ENCODE measurements around the gene DBF4B. TPM values are rescaled to one million over a fixed set of nuclear protein-coding genes. Genes with fewer than 3 reads are reported as not detected.

The DBF4B gene
- total RNA-seq, 4 donors from 2014 or later, result 1.5 to 3.5 (median 2.5) TPM

GRCh38 chr17:44759916-44760243 lies 51.4 kb downstream of the DBF4B start:
- in situ Hi-C loops (cut with MboI; ENCODE audit: low pct_ligation_motif_present in 1 of 4, low pct_unique_long_range_greater_than_20kb in 1 of 4, low sequenced_read_pairs in 3 of 4) (no loop called here), intact Hi-C loops (cut with DNase I; ENCODE audit: low total_unique reads) (no loop called here)
- Histone ChIP-seq H3K27me3 (peaks cover 54% of the 10 kb centered on the region), H3K27ac (no peak overlapping the region), H3K4me1 (peaks cover 5 to 13% (median 13%) of the 10 kb centered on the region in 4 donors), H3K36me3 (no peaks in the 10 kb centered on the region), H3K9me3 (no peaks in the 10 kb centered on the region), H3K4me3 (no peak overlapping the region)
- no peak for TF ChIP-seq POLR2AphosphoS5 (IDR thresholded peaks at IDR 0.05)
- no peak for TF ChIP-seq POLR2A (IDR thresholded peaks at IDR 0.05)
- TF ChIP-seq EP300 (IDR thresholded peaks at IDR 0.05; ENCODE audit: low read depth), result no peak
- no peak for TF ChIP-seq CTCF (IDR thresholded peaks at IDR 0.05)
- WGBS, 2 donors (ENCODE audit: low coverage in 1 of 2), result 71% methylated on average over 1 of the region's 3 CpGs; no CpG with 5 or more reads in 1 of the 2 donors
- DNase-seq, result no peak

- Histone ChIP-seq H3K36me3 (no peaks in the 10 kb centered on the region), H3K27me3 (peaks cover 54% of the 10 kb centered on the region), H3K4me3 (no peak overlapping the region), H3K9me3 (no peaks in the 10 kb centered on the region), H3K27ac (no peak overlapping the region), H3K4me1 (peaks cover 5 to 13% (median 13%) of the 10 kb centered on the region in 4 donors)
- intact Hi-C loops (cut with DNase I; ENCODE audit: low total_unique reads), result no loop called here
- TF ChIP-seq POLR2AphosphoS5 (IDR thresholded peaks at IDR 0.05) (no peak), EP300 (IDR thresholded peaks at IDR 0.05; ENCODE audit: low read depth) (no peak), CTCF (IDR thresholded peaks at IDR 0.05) (no peak), POLR2A (IDR thresholded peaks at IDR 0.05) (no peak)
- DNase-seq, result no peak
- 68 to 71% methylated on average over 4 to 13 of the region's 13 CpGs for WGBS, 2 donors (ENCODE audit: low coverage in 1 of 2)
- in situ Hi-C loops (cut with MboI; ENCODE audit: low pct_ligation_motif_present in 1 of 4, low pct_unique_long_range_greater_than_20kb in 1 of 4, low sequenced_read_pairs in 3 of 4), result no loop called here
These were observed 52.2 kb downstream of the DBF4B start for GRCh38 chr17:44760474-44761308.

GRCh38 chr17:44761932-44762810 lies 53.7 kb downstream of the DBF4B start:
- no peak for DNase-seq
- Histone ChIP-seq H3K27ac (no peak overlapping the region), H3K4me3 (no peak overlapping the region), H3K4me1 (peaks cover 5 to 13% (median 13%) of the 10 kb centered on the region in 4 donors), H3K27me3 (peaks cover 63% of the 10 kb centered on the region), H3K9me3 (no peaks in the 10 kb centered on the region), H3K36me3 (no peaks in the 10 kb centered on the region)
- WGBS, 2 donors (ENCODE audit: low coverage in 1 of 2), result 75 to 93% methylated on average over 3 to 17 of the region's 17 CpGs
- intact Hi-C loops (cut with DNase I; ENCODE audit: low total_unique reads), result no loop called here
- TF ChIP-seq POLR2A (IDR thresholded peaks at IDR 0.05) (no peak), CTCF (IDR thresholded peaks at IDR 0.05) (no peak), POLR2AphosphoS5 (IDR thresholded peaks at IDR 0.05) (no peak), EP300 (IDR thresholded peaks at IDR 0.05; ENCODE audit: low read depth) (no peak)
- in situ Hi-C loops (cut with MboI; ENCODE audit: low pct_ligation_motif_present in 1 of 4, low pct_unique_long_range_greater_than_20kb in 1 of 4, low sequenced_read_pairs in 3 of 4), result no loop called here

- no peaks in the 10 kb centered on the region for H3K36me3 ChIP-seq
- in situ Hi-C loops (cut with MboI; ENCODE audit: low pct_ligation_motif_present in 1 of 4, low pct_unique_long_range_greater_than_20kb in 1 of 4, low sequenced_read_pairs in 3 of 4), result no loop called here
- H3K27ac ChIP-seq, result no peak overlapping the region
- H3K4me1 ChIP-seq, result peaks cover 5 to 13% (median 13%) of the 10 kb centered on the region in 4 donors
- H3K4me3 ChIP-seq, result no peak overlapping the region
- DNase-seq, result no peak
- intact Hi-C loops (cut with DNase I; ENCODE audit: low total_unique reads), result no loop called here
- WGBS, 2 donors (ENCODE audit: low coverage in 1 of 2), result 76 to 85% methylated on average over 4 to 5 of the region's 5 CpGs
- H3K9me3 ChIP-seq, result no peaks in the 10 kb centered on the region
- TF ChIP-seq CTCF (IDR thresholded peaks at IDR 0.05) (no peak), POLR2AphosphoS5 (IDR thresholded peaks at IDR 0.05) (no peak), POLR2A (IDR thresholded peaks at IDR 0.05) (no peak), EP300 (IDR thresholded peaks at IDR 0.05; ENCODE audit: low read depth) (no peak)
- peaks cover 58% of the 10 kb centered on the region for H3K27me3 ChIP-seq
These were observed 54.7 kb downstream of the DBF4B start for GRCh38 chr17:44763170-44763569.
